HFFc6 (cell line): ENCODE results near the gene RASA3. TPM values are rescaled to one million over a fixed set of nuclear protein-coding genes. Genes with fewer than 3 reads are reported as not detected.

Experiments used
- DNase-seq: peaks from one replicate; pipeline ENCODE4 v3.0.0-alpha.2; 2018
- H3K27ac Mint-ChIP-seq: 2 replicates; pipeline ENCODE4 v1.8.0; 2020; ENCODE audit warnings: mild to moderate bottlenecking, mixed read lengths
- H3K27me3 Mint-ChIP-seq: 2 replicates; pipeline ENCODE4 v1.8.0; 2021; ENCODE audit warnings: mild to moderate bottlenecking, moderate library complexity, mixed read lengths; ENCODE audit not compliant: insufficient read depth
- H3K36me3 Mint-ChIP-seq: 2 replicates; pipeline ENCODE4 v1.8.0; 2021; ENCODE audit warnings: low read depth, mixed read lengths
- H3K4me1 Mint-ChIP-seq: 2 replicates; pipeline ENCODE4 v1.8.0; 2020; ENCODE audit warnings: low read depth, mixed read lengths
- H3K4me3 Mint-ChIP-seq: 2 replicates; pipeline ENCODE4 v1.8.0; 2020; ENCODE audit warnings: mild to moderate bottlenecking, moderate library complexity, mixed read lengths
- H3K9me3 Mint-ChIP-seq: 2 replicates; pipeline ENCODE4 v1.8.0; 2020; ENCODE audit warnings: mild to moderate bottlenecking, mixed read lengths
- total RNA-seq, 6 experiments: library from RNA; stranded (reverse); fragmentation: NEBNext Ultra II Directional; extraction: Animal tissue kit (Norgen Biotek cat#: 25700); gene quantifications; 2 replicates in 1 of 6; 3 replicates in 5 of 6; pipeline ENCODE4 v1.2.3, GENCODE V29; 2021
- TF ChIP-seq, protein P1 (sequence below): fragments of 200-600 bp; sonication (generic); IDR thresholded peaks from 2 replicates; pipeline ENCODE4 v1.5.0; 2021; ENCODE audit warnings: antibody characterized with exemption, mild to moderate bottlenecking

Gene RASA3
- total RNA-seq, 6 experiments from 2014 or later: 31.6 to 37.6 (median 33.1) TPM

DNA sequence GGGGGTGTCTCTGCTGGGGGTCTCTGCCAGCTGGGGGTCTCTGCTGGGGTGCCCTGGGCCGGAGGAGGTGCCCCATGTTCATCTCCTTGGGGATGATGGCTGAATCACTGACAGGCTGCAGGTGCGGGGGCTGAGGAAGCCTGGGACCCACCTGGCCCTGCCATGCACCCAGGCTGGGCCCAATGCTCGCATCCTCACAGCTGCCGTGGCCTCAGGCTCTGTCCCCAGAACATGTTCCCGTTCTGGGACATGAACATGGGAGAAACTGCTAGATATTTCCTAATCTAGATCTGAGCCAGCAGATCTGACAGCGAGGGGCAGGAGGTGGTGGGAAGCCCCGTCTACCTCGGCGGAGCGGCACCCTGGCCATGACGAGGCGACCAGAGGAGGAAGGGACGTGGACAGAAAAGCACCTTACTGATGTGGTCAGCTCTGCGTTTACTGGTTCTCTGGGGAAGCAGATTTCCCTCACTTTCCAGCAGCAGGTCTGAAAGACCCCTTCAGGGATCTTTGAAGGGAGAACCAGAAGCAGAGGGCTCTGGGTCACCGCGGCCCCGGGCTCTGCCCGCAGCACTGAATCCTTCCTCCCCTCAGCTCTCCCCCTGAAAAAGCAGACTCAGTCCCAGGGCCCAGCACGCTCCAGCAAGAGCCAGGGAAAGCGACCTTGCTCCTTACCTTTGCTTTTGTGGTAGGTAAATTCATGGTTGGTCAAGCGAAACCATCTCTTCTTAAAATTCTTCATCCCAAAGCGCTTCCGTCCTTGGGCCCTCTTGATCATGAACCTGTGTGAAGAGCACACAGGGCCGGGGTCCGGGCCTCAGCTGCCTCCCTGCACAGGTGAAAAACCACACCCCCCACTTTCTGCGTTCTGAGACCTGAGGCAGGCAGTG lies 132.0 kb downstream of the RASA3 start:
- Mint-ChIP-seq H3K9me3 (no peaks in the 10 kb centered on the region), H3K4me1 (peaks cover 14% of the 10 kb centered on the region), H3K27ac (peak overlapping the region; percentile 11; the same call in 1 of the 2 replicates), H3K36me3 (peaks cover 26% of the 10 kb centered on the region), H3K4me3 (no peak overlapping the region), H3K27me3 (peaks cover 4% of the 10 kb centered on the region)
- TF ChIP-seq, protein P1, sequence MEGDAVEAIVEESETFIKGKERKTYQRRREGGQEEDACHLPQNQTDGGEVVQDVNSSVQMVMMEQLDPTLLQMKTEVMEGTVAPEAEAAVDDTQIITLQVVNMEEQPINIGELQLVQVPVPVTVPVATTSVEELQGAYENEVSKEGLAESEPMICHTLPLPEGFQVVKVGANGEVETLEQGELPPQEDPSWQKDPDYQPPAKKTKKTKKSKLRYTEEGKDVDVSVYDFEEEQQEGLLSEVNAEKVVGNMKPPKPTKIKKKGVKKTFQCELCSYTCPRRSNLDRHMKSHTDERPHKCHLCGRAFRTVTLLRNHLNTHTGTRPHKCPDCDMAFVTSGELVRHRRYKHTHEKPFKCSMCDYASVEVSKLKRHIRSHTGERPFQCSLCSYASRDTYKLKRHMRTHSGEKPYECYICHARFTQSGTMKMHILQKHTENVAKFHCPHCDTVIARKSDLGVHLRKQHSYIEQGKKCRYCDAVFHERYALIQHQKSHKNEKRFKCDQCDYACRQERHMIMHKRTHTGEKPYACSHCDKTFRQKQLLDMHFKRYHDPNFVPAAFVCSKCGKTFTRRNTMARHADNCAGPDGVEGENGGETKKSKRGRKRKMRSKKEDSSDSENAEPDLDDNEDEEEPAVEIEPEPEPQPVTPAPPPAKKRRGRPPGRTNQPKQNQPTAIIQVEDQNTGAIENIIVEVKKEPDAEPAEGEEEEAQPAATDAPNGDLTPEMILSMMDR: no peak
- no peak for DNase-seq

DNA sequence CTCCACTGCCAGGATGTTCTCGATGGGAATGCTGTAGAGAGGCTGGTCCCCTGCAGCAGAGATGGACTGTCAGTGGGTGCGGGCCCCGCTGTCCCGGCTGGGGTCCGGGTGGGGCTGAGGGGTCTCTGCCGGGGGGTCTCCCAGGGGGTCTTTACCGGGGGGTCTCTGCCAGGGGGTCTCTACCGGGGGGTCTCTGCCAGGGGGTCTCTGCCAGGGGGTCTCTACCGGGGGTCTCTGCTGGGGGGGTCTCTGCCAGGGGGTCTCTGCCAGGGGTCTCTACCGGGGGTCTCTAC lies 132.9 kb downstream of the RASA3 start:
- DNase-seq: no peak
- TF ChIP-seq, protein P1: no peak
- Mint-ChIP-seq H3K36me3 (peaks cover 21% of the 10 kb centered on the region), H3K4me3 (no peak overlapping the region), H3K27ac (no peak overlapping the region), H3K4me1 (peaks cover 14% of the 10 kb centered on the region), H3K27me3 (peaks cover 4% of the 10 kb centered on the region), H3K9me3 (no peaks in the 10 kb centered on the region)

DNA sequence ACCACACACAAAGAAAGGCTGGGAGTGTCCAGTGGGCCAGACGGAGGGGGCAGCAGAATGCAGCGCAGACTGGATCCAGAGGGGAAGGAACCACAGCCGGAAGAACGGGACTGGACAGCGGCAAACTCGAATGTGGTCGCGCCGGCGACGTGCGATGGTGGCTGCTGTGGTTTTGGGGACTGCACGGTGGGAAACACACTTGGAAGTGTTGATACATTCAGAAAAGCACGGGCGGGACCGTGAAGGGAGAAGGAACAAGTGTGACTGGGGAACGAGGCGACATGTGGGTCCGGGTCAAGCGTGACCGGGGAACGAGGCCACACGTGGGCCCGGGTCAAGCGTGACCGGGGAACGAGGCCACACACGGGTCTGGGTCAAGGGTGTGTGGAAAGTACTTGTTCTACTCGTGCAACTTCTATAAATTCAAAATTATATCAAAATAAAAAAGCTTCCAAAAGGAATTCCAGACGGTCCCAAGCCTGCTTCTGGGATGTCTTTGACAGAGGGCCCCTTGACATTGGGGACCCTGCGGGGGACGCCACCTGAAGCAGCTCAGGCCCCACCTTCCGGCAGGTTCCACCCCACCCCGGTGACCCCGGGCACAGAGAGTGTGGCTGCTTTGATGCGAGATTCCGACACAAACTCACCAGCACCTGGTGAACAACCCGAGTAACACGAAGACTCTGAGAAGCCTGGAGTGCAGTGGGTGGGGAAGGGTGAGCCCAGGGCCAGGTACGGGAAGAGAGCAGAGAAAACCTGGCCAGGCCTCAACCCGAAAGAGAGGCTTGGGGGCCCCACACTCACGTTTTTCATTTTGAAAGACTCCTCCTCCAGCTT lies 133.4 kb downstream of the RASA3 start:
- peak overlapping the region; percentile 55 for H3K4me3 Mint-ChIP-seq
- peaks cover 4% of the 10 kb centered on the region for H3K27me3 Mint-ChIP-seq
- H3K9me3 Mint-ChIP-seq: no peaks in the 10 kb centered on the region
- peak overlapping the region; percentile 96 for H3K27ac Mint-ChIP-seq
- TF ChIP-seq, protein P1: no peak
- no peak for DNase-seq
- peaks cover 23% of the 10 kb centered on the region for H3K36me3 Mint-ChIP-seq
- H3K4me1 Mint-ChIP-seq: peaks cover 14% of the 10 kb centered on the region

DNA sequence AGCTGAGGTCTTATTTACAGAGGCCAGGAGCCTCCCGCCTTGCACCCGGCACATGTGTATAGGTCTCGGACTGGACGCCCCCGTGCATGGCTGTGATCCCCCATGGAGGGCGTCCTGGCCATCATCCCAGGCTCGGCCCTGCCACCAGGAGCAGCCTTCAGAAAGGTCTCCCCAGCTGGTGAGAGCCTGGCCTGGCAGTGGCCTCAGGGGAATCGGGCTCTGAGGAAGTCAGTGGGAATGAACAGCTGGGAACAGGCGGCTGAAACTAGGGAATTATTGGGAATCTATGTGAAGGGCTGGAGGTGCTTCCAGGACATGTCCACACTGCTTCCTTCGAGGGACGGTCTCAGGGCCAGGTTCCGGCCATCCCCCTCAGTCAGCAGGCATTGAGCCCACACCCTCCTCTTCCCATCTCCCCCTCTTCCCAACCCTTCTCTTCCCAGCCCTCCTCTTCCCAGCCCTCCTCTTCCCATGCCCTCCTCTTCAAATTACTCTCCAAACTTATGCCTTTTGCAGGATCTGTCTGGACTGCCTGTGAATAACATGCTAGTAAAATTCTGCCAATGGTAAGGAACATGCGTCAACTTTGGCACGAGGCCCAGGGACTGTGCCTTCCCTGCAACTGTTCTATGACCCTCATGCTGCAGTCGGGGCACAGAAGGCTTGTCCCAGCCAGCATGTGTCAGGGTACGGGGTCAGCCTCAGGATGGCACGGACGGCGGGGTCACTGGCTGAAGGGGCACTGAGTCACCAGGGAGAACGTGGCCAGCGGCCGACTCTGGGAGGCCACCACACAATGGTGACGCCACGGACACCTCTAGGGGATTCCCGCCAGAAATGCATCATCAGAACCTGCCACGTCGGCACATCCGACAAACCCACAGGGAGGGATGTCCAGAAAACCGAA lies 134.3 kb downstream of the RASA3 start:
- H3K36me3 Mint-ChIP-seq: peaks cover 23% of the 10 kb centered on the region
- H3K27me3 Mint-ChIP-seq: peaks cover 4% of the 10 kb centered on the region
- H3K9me3 Mint-ChIP-seq: no peaks in the 10 kb centered on the region
- H3K4me1 Mint-ChIP-seq: peaks cover 14% of the 10 kb centered on the region
- TF ChIP-seq, protein P1: no peak
- peak overlapping the region; percentile 96 for H3K27ac Mint-ChIP-seq
- peak; percentile 70 for DNase-seq
- peak overlapping the region; percentile 55 for H3K4me3 Mint-ChIP-seq
